HuH-7.5 (cell line): ENCODE results near the gene WNT6.

Experiments
- DNase-seq: peaks from one replicate; pipeline ENCODE4 v3.0.0; 2011; ENCODE audit warnings: low spot score

Gene WNT6

GRCh38 chr2:218859556-218859987 is at the start of gene WNT6:
Gene WNT6, plus strand, starts transcription at chr2:218859805. Its CDS starts 233 bp downstream, at chr2:218860038.
- no peak for DNase-seq

- no peak for DNase-seq
Observed at GRCh38 chr2:218810256-218810655, 49.3 kb upstream of the WNT6 start.

- no peak for DNase-seq
Observed at GRCh38 chr2:218811382-218811781, 48.2 kb upstream of the WNT6 start.

- no peak for DNase-seq
Observed at GRCh38 chr2:218812096-218812815, 47.3 kb upstream of the WNT6 start.

- no peak for DNase-seq
Observed at GRCh38 chr2:218812861-218813260, 46.7 kb upstream of the WNT6 start.

GRCh38 chr2:218813771-218814460 is 45.7 kb upstream of the WNT6 start:
- no peak for DNase-seq

GRCh38 chr2:218814540-218815243 is 44.9 kb upstream of the WNT6 start:
- no peak for DNase-seq

- DNase-seq: no peak
Observed at GRCh38 chr2:218815244-218815637, 44.4 kb upstream of the WNT6 start.

GRCh38 chr2:218815649-218816048 is 44.0 kb upstream of the WNT6 start:
- DNase-seq: no peak

GRCh38 chr2:218816561-218817011 is 43.0 kb upstream of the WNT6 start:
- no peak for DNase-seq

GRCh38 chr2:218819093-218819492 is 40.5 kb upstream of the WNT6 start:
- DNase-seq: no peak

- DNase-seq: no peak
Observed at GRCh38 chr2:218820746-218821369, 38.7 kb upstream of the WNT6 start.

GRCh38 chr2:218821605-218822211 is 37.9 kb upstream of the WNT6 start:
- DNase-seq: no peak

GRCh38 chr2:218822622-218823021 is 37.0 kb upstream of the WNT6 start:
- DNase-seq: no peak

GRCh38 chr2:218823196-218823855 is 36.3 kb upstream of the WNT6 start:
- no peak for DNase-seq

- DNase-seq: no peak
Observed at GRCh38 chr2:218824004-218824403, 35.6 kb upstream of the WNT6 start.

- DNase-seq: no peak
Observed at GRCh38 chr2:218826791-218827190, 32.8 kb upstream of the WNT6 start.

- no peak for DNase-seq
Observed at GRCh38 chr2:218827701-218828476, 31.7 kb upstream of the WNT6 start.

- no peak for DNase-seq
Observed at GRCh38 chr2:218828477-218828778, 31.2 kb upstream of the WNT6 start.

GRCh38 chr2:218829868-218830451 is 29.6 kb upstream of the WNT6 start:
- DNase-seq: no peak
